H1 (cell line): ENCODE measurements around the gene GNB5.

Experiments used
- SIX5 ChIP-seq: IDR thresholded peaks from 2 replicates; pipeline ENCODE4 v1.6.1; 2011; ENCODE audit warnings: mild to moderate bottlenecking, low read depth, low read length
- TF ChIP-seq, protein P1 (sequence below), 3 experiments: IDR thresholded peaks; 1 replicate in 2 of 3; 2 replicates in 1 of 3; pipeline versions ENCODE4 v1.5.1 to v1.6.1; 2011; ENCODE audit warnings: low read length in 3 of 3, mild to moderate bottlenecking in 3 of 3, inconsistent platforms in 2 of 3, low read depth in 1 of 3, moderate library complexity in 1 of 3; ENCODE audit not compliant: insufficient read depth in 1 of 3; ENCODE audit errors: control extremely low read depth in 1 of 3

DNA sequence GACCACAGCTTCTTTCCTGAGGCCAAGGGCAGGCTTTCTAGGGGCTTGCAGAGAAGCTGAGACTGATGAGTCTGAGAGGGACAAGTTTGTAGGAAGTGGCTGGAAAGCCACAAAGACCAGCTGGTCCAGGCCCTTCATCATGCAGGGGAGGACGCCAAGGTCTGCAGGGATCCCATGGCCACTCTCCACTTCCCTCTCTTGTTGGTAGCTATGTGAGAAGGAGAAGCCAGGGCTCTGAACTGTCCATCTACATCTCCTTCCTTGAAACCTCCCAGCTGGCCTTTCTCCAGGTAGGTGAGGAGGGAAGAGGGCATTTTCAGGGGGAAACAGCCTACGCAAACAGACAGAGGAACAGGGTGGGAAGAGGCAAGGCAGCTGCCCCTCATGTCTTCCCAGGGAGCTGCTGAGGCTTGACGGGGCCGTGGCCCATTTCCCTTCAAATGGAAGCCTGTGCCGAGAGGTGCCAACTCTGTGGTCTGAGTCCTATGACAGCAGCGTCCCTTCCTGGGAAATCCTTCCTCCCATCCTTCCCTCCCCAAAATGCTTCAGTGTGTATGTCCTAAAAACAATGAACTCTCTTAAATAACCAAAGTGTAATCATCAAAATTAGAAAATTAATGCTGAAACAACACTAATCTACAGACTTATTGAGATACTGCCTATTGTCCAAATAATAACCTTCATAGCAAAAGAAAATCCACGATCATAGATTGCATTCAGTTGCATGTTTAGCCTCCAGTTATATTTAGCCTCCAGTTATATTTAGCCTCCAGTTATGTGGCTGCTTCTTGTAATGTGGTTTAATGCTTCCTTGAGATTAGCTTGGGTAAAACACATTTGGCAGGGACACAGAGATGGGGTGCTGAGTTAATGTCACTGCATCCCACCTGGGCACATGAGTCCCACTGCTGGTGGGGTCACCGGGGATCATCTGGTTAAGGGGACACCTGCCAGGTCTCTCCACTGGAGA, 36.0 kb downstream of the GNB5 start:
- TF ChIP-seq SIX5, result no peak
- TF ChIP-seq, protein P1, sequence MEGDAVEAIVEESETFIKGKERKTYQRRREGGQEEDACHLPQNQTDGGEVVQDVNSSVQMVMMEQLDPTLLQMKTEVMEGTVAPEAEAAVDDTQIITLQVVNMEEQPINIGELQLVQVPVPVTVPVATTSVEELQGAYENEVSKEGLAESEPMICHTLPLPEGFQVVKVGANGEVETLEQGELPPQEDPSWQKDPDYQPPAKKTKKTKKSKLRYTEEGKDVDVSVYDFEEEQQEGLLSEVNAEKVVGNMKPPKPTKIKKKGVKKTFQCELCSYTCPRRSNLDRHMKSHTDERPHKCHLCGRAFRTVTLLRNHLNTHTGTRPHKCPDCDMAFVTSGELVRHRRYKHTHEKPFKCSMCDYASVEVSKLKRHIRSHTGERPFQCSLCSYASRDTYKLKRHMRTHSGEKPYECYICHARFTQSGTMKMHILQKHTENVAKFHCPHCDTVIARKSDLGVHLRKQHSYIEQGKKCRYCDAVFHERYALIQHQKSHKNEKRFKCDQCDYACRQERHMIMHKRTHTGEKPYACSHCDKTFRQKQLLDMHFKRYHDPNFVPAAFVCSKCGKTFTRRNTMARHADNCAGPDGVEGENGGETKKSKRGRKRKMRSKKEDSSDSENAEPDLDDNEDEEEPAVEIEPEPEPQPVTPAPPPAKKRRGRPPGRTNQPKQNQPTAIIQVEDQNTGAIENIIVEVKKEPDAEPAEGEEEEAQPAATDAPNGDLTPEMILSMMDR (IDR thresholded peaks at IDR 0.05; ENCODE audit: control extremely low read depth in 1 of 3, insufficient read depth in 1 of 3, low read depth in 1 of 3, low read length in 3 of 3), result no peak
